ENCODE measurements around the gene FBXO21.
A peak's percentile ranks its signal among the peaks of the same experiment; 100 is the strongest.
"Not testable (repeated sequence)": the region's sequence is repeated elsewhere in the genome, so short reads cannot be mapped to it uniquely, and the experiment has no call there.

Gene FBXO21

GRCh38 chr12:117130801-117131200 lies 59.5 kb downstream of the FBXO21 start:
- no peak for DNase-seq

GRCh38 chr12:117129391-117129790 lies 60.9 kb downstream of the FBXO21 start:
- no peak for DNase-seq

GRCh38 chr12:117127933-117128823 lies 62.1 kb downstream of the FBXO21 start:
- no peak for DNase-seq

- no peak for DNase-seq
Observed at GRCh38 chr12:117126335-117126734, 63.9 kb downstream of the FBXO21 start.

GRCh38 chr12:117125767-117126166 lies 64.5 kb downstream of the FBXO21 start:
- no peak for DNase-seq

- DNase-seq = no peak
Observed at GRCh38 chr12:117125272-117125613, 65.0 kb downstream of the FBXO21 start.

GRCh38 chr12:117124421-117125271 lies 65.6 kb downstream of the FBXO21 start:
- no peak for DNase-seq

GRCh38 chr12:117121441-117121840 lies 68.8 kb downstream of the FBXO21 start:
- DNase-seq = no peak

GRCh38 chr12:117120787-117121186 lies 69.5 kb downstream of the FBXO21 start:
- DNase-seq = no peak

GRCh38 chr12:117119592-117120198 lies 70.6 kb downstream of the FBXO21 start:
- DNase-seq = peak; percentile 54

- no peak for DNase-seq
Observed at GRCh38 chr12:117118838-117119591, 71.3 kb downstream of the FBXO21 start.

- peak; percentile 61 for DNase-seq
Observed at GRCh38 chr12:117114784-117115183, 75.5 kb downstream of the FBXO21 start.

GRCh38 chr12:117113231-117113630 lies 77.0 kb downstream of the FBXO21 start:
- DNase-seq = no peak

GRCh38 chr12:117111821-117112595 lies 78.3 kb downstream of the FBXO21 start:
- peak; percentile 40 for DNase-seq

- peak; percentile 41 for DNase-seq
Observed at GRCh38 chr12:117111386-117111785, 78.9 kb downstream of the FBXO21 start.

- no peak for DNase-seq
Observed at GRCh38 chr12:117109943-117110635, 80.2 kb downstream of the FBXO21 start.

GRCh38 chr12:117105902-117106301 lies 84.4 kb downstream of the FBXO21 start:
- peak; percentile 81 for DNase-seq

- DNase-seq = not testable (repeated sequence)
Observed at GRCh38 chr12:117104003-117104402, 86.3 kb downstream of the FBXO21 start.

GRCh38 chr12:117102800-117103181 lies 87.5 kb downstream of the FBXO21 start:
- no peak for DNase-seq

GRCh38 chr12:117101953-117102799 lies 88.1 kb downstream of the FBXO21 start:
- DNase-seq = no peak

Data from RPMI8226 (cell line).